DMS53 (cell line): ENCODE measurements around the gene TSC1.

Experiments
- DNase-seq: peaks from one replicate; lab custom pipeline; 2025; lab: John Stamatoyannopoulos, UW

Gene TSC1

GRCh38 chr9:132862533-132862932 is 81.9 kb downstream of the TSC1 start:
- DNase-seq, result no peak

DNA sequence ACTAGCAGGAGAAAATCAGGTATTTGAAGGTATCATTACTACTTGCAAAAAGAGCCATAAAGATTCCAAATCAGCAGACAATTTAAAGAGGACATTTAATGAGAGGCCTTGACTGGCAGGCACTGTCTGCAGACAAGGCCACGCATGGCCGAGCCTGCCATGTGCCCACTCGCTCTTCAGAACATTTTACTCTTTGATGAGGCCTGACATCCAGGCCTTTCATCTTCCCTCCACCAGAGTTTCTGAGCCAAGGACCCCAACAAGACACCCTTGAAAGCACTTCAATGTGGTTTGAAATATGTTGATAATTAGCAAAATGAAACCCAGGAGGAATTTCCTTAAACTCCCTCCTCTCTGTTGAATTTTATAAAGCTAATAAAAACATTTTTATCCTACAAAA is 82.8 kb downstream of the TSC1 start:
- DNase-seq, result no peak

DNA sequence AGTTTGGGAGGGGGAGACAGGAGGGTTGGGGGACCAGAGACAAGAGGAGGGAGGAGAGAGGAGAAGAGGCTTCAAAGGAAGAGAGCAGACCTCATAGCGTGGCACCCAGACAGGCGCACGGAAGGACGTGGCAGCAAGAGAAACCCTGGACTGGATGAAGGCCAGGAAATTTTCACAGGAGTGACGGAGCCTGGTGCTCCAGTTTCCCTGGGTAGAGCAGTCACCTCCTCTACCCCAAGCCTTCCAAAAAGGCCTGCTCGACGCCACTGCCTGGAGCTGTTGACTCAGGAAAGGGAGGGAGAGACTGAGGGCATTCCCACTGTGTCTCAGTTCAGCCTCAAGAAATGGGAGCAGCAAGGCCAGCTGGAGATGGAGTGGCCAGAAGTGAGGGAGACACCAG is 85.7 kb downstream of the TSC1 start:
- no peak for DNase-seq

DNA sequence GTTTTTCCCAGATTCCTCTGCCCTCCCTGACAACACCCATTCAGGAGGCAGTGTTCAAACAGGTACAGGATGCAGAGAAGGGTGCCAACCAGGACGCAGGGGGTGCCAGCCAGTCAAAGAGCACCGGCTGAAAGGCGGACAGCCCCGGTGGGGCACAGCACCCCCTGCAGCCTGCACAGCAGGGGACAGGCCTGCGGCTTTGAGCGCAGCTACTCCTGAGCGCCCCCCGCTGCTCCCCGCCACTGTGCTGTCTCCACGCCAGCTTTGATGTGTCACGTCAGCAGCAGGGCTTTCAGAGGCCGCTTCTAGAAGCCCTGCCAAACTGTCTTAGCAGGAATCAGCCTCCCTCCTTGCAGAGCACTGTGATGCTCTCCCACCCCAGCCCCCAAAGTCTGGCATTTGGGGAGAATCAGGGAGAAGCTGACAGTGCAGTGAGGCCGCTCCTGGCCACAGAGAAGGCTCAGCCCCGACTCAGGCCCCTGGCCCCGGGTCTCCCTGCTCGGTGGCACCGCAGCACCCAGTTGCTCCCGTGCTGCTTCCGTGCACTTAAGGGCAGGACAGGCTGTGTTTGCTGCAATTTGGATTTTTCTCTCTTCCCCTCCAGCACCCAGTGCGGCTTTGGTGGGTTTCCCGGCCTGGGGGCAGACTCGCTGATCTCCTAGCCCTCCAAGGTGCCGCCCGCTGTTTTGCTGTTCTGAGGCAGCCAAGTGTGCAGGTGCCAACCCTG is 86.6 kb downstream of the TSC1 start:
- no peak for DNase-seq

DNA sequence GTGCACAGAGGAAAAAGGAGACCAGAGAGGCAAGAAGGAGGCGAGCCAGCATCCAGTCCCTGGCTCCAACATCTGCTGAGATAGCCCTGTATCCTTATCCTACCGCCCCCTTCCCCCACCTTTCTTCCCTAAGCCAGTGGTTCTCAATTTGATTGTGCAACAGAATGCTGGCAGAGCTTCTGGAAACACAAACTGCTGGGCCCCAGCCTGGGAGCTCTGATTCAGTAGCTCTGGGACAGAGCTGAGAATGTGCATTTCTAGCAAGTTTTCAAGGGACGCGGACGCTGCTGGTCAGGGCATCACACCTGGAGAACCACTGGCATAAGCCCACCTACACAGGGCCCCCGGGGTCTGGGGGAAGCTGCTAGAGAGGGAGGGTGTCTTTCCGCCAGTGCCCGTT is 87.4 kb downstream of the TSC1 start:
- no peak for DNase-seq

GRCh38 chr9:132855904-132856303 is 88.5 kb downstream of the TSC1 start:
- DNase-seq, result no peak

DNA sequence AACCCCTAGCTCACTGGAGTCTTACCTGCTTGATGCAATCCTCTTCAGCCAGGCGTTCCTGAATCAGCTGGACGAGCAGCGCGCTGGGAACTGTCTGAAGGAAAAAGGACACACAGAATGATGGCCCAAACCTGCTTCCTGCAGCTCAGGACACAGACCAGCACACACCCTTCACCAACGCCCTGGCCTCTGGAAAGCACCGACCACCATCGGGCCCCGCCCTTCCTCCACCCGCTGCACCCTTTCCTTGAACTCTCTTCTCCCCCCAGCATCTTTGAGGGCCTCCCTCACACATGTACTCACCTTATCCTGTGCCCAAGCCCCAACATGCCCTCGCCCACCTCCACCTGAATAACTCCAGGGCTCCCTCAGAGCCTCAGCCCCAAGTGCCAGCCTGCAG is 89.6 kb downstream of the TSC1 start:
- no peak for DNase-seq

GRCh38 chr9:132853482-132853881 is 90.9 kb downstream of the TSC1 start:
- DNase-seq, result no peak

GRCh38 chr9:132849185-132849706 is 95.2 kb downstream of the TSC1 start:
- DNase-seq, result peak; percentile 61

DNA sequence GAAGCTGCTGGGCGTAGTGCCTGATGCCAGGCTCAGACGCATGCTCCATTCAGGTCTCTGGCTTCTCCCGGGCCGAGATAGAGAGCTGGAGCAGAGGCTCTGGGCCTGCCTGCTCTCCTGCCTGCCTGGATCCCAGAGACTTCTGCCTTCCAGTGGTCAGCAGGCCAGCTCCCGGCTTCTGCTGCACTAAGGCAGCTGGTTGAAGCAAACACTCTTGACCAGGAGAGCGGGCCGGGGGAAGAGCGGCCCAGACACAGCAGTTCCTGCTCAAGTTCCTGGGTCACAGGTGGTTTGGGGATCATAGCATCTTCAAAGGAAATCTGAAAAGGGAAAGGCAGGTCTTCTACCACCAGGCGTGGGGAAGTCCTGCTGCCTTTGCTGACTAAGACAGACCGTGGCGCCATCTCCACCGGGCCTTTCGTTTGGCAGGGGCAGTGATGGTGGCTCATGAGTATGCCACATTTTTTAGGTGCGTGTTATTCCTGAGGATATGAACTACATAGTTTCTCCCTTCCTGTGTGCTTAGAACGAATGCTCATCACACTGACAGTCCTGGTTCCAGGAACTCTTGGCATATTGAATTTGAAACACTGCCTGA is 97.4 kb downstream of the TSC1 start:
- DNase-seq, result no peak

DNA sequence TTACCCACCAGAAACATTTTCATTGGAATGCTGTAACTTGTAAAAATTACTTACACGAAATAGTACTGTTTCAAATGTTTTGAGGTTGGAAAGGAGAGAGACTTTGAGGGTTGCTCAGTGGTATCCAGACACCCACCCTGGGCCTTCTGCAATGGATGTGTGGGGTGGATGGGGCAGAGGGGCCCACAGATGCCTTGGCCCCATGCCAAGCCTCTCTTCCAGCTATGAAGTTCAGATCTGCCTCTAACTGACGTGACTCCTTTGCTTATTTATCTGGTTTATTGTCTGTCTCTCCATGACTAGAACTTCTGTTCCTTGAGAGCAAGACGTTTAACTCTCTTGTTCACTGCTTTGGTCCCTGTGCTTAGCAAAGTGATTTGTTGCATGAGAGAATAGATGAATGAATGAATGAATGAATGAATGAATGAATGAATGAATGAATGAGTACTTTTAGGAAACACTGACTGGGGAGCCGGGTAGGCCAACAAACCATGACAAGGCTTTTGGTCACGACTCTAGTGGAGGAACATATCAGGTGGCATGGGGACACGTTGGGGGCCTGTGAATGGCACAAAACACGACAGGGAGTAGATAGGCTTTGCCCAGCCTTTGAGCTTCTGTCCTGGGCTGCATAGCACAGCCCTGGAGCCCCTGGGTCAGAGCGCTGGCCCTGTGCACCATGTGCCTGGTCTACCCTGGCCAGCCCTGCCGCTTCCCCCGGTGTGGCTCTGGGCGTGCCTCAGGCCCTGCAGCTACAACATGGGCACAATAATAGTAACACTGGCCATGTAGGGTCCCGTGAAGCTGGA is 98.1 kb downstream of the TSC1 start:
- DNase-seq, result no peak

DNA sequence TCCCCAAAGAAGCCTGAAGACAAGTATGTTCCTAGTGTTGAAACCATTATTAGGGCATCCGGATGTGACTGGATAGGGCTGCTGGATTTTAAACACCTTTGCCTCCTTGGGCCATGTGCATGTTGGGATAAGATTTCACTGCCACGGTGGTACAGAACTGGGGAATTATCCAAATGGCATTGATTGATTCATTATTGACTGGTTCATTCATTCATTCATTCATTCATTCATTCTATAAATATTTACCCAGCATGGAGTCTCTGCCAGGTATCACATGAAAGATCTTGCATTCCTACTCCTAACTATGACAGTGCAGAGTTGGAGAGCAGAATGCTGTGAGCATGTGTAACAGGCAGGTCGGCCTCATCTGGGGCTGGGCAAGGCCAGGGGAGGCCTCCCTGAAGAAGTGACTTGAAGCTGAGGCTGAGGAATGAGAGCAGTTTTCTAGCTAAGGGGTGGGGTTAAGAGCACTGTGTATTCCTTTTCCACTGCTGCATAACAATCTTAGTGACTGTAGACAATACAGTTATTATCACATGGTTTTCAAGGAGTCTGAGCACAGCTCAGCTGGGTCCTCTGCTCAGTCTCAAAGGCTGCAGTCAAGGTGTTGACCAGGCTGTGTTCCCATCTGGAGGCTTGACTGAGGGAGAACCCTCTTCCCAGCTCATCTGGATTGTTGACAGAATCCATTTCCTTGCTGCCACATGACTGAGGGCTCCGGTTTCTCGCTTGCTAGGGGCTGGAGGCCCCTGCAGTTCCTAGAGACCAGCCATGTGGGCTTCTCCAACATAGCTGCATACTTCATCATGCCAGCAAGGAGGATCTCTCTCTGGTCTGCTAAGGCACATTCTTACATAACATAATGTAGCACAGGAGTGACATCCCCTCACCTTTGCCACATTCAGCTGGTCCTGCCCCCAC is 102.0 kb downstream of the TSC1 start:
- no peak for DNase-seq
